Astrocyte of the cerebellum (primary cell): ENCODE data around the gene GPR4.

Experiments used
- DNase-seq: peaks from one replicate; pipeline ENCODE4 v3.0.0-alpha.2; 2011; ENCODE audit warnings: low read depth
- H3K4me3 ChIP-seq: 2 replicates; pipeline ENCODE4 v1.5.1; 2011; ENCODE audit warnings: mild to moderate bottlenecking, low read depth, low read length, moderate library complexity
- in situ Hi-C: cut with HindIII; loops from 2 replicates; pipeline ENCODE4 v1.10.0; 2017; ENCODE audit warnings: low sequenced_read_pairs
- TF ChIP-seq, protein P1 (sequence below): IDR thresholded peaks from 2 replicates; pipeline ENCODE4 v1.5.1; 2012; ENCODE audit warnings: low read length, low read depth, moderate library complexity, mild to moderate bottlenecking; ENCODE audit errors: missing control alignments

Gene GPR4

DNA sequence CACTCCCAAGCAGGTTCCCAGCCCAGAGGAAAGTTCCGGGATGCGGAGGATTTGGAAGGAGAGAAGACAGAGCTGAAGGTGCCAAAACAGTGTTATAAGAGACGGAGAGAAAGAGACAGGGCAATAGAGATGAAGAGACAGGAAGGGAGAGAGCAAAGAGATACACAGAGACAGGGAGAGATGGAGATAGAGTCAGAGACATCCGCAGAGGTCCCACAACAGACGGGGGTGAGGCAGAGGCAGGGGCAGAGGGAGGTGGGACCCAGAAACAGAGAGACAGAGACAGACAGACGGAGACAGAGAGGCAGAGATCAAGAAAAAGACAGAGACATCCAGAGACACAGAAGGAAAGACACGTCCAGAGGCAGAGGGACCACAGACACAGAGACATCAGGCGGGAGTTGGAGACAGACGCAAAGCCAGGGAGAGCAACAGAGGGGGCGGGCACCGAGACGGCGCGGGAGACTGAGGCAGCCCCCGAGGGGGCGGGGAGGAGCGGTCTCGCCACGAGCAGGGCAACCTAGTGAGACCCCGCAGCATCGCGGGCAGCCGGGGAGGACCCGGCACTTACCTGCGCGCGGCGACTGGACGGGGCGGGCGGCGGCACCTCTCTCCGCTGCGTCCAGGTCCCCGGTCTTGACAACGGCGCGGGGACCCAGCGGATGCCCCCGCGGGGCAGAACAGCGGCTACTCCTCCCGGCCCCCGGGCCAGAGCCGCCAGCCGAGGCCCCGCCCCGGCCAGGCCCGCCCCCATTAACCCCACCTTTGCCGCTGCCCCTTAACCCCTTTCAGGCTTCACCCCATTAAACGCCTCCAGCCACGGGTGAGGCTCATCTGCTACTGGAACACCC is at the start of gene GPR4:
TSS of gene GPR4 (minus strand) at position 689 of the 851 bp plus-strand sequence. CDS start 10,346 bp downstream, outside the sequence.
- no peak for DNase-seq
- in situ Hi-C loops: no loop called here
- no peak within 1 kb of the TSS for H3K4me3 ChIP-seq
- TF ChIP-seq, protein P1, sequence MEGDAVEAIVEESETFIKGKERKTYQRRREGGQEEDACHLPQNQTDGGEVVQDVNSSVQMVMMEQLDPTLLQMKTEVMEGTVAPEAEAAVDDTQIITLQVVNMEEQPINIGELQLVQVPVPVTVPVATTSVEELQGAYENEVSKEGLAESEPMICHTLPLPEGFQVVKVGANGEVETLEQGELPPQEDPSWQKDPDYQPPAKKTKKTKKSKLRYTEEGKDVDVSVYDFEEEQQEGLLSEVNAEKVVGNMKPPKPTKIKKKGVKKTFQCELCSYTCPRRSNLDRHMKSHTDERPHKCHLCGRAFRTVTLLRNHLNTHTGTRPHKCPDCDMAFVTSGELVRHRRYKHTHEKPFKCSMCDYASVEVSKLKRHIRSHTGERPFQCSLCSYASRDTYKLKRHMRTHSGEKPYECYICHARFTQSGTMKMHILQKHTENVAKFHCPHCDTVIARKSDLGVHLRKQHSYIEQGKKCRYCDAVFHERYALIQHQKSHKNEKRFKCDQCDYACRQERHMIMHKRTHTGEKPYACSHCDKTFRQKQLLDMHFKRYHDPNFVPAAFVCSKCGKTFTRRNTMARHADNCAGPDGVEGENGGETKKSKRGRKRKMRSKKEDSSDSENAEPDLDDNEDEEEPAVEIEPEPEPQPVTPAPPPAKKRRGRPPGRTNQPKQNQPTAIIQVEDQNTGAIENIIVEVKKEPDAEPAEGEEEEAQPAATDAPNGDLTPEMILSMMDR: no peak

DNA sequence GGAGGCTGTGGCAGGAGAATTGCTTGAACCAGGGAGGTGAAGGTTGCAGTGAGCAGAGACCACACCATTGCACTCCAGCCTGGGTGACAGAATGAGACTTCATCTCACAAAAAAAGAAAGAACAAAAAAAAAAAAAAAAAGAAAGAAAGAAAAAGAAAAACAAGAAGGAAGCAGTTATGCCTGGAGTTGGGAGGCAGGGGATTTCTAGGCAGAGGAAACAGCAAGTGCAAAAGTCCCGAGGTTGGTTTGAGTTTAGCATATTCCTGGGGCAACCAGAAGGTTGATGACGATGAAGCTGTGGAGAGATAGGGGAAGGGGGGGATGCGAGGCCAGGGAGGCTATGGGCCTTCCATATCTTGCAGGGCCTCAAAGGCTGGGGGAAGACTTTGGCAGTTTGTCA is 48.7 kb upstream of the GPR4 start:
- no peak for DNase-seq
- no peak overlapping the region for H3K4me3 ChIP-seq
- TF ChIP-seq, protein P1: no peak
- in situ Hi-C loops: no loop called here

DNA sequence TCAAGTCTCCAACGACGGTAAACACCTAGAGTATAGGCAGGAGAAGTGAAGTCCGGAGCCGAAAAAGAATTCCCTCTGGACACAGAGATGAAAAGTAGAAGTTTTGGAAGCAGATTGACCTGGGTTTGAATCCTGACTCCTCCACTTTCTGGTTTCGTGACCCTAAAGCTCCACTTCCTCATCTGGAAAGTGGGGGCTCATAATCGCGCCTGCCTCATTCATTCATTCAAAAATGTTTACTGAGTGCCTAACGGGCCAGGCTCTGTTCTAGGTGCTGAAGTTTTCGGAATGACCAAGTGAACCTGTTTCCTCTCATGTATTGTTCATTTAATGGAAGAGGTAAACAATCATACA is 44.3 kb upstream of the GPR4 start:
- in situ Hi-C loops: loop anchor here (10.0 kb wide), 1 partner anchor 92 kb away; no protein-coding TSS in a partner anchor
- DNase-seq: no peak
- TF ChIP-seq, protein P1: no peak
- H3K4me3 ChIP-seq: peak overlapping the region; percentile 43

DNA sequence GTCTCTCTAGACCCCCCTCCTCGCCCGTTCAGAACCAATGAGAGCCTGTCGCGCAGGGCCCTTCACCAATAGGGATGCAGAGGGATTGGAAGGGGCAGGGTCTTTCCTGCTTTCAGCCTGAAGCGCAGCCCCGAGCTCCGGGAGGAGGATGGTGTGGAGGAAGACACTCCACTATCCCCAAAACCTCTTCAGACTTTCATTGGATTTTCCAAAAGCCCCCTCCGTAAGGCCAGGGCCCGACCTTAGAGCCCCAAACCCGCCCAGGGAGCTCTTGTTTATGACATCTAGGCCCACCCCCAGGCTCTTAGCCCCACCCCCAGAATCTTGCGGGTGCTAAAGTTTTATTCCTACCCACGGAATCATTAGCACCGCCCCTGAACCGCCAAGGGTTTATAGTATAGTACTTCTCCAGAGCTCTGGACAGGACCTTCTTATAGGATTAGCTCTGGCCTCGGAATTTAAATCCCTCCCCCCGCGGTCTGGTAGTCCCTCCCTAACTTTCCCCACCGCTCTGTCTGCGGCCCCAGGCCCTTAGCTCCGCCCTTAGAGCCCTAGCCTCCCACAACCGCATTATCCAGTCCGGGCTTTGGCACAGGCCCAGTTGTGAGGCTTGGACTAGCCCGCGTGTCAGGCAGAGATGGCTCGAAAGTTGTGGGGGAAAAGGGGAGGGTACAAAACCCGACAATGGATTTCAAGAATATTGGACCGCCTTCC is 43.8 kb upstream of the GPR4 start:
- DNase-seq: peak; percentile 68
- TF ChIP-seq, protein P1: no peak
- in situ Hi-C loops: loop anchor here (10.0 kb wide), 1 partner anchor 91 kb away; no protein-coding TSS in a partner anchor
- H3K4me3 ChIP-seq: peak overlapping the region; percentile 43

DNA sequence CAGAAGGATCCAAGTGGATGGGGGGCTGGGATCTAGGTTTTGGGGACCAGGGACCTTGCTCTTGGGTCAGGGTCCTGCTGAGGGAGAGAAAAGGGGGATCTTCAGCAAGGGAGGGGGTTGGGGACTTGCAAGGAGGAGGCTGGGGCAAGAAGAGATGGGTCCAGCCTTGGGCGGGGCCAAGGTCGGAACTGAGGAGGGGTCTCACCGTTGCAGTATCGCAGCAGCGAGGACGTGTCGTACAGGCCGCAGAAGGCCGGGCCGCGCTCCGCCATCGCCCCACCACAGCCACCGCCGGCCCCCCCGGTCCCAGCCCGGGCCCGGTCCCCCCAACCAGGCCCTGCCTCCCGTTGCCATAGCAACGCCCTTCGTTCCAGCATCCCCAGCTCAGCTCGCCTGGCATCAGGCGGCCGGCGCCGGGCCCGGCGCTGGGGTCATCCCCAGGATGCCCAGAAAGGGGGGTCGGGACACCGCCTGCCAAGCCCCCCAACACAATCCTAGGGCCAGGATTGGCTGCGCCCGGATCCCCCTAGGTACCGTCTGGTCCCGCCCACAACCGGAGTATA is 43.1 kb upstream of the GPR4 start:
- no peak for DNase-seq
- peak overlapping the region; percentile 43 for H3K4me3 ChIP-seq
- TF ChIP-seq, protein P1: no peak
- in situ Hi-C loops: loop anchor here (10.0 kb wide), 1 partner anchor 90 kb away; no protein-coding TSS in a partner anchor
